GM12801 (cell line): ENCODE measurements around the gene LAMC1.

Source experiments
- TF ChIP-seq, protein P1 (sequence below): IDR thresholded peaks from one replicate; pipeline ENCODE4 v1.5.1; 2011; ENCODE audit warnings: control low read depth; ENCODE audit not compliant: insufficient read length; ENCODE audit errors: extremely low read depth

LAMC1 gene

DNA sequence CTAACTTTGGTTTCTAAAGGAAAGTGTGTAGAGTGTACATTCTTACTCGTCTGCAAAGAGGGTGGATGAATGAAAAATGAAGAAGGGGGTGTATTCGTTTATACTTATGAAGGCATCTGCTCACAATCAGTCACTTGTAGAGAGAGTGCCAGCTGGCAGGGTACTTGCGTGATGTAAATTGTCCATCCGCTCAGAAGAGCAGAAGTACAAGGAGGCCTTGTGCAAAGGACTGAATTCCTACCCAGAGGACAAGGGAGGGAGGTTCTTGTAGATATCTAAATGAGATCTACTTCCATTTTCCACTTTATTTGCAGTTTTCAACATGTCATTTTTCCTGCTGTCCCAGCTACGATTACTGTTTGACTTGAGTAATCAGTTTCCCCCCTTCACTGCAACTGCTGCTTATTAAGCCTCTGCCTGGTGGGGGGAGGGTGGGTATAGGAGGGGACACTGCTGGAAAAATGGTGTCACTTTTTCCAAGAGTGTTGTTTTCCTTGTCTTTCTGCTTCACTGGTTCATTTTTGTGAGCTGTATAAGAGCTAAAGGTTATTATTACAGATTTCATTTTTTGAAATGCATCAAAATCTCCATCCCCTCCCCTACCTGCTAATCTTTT, 67.3 kb downstream of the LAMC1 start:
- TF ChIP-seq, protein P1, sequence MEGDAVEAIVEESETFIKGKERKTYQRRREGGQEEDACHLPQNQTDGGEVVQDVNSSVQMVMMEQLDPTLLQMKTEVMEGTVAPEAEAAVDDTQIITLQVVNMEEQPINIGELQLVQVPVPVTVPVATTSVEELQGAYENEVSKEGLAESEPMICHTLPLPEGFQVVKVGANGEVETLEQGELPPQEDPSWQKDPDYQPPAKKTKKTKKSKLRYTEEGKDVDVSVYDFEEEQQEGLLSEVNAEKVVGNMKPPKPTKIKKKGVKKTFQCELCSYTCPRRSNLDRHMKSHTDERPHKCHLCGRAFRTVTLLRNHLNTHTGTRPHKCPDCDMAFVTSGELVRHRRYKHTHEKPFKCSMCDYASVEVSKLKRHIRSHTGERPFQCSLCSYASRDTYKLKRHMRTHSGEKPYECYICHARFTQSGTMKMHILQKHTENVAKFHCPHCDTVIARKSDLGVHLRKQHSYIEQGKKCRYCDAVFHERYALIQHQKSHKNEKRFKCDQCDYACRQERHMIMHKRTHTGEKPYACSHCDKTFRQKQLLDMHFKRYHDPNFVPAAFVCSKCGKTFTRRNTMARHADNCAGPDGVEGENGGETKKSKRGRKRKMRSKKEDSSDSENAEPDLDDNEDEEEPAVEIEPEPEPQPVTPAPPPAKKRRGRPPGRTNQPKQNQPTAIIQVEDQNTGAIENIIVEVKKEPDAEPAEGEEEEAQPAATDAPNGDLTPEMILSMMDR = no peak

DNA sequence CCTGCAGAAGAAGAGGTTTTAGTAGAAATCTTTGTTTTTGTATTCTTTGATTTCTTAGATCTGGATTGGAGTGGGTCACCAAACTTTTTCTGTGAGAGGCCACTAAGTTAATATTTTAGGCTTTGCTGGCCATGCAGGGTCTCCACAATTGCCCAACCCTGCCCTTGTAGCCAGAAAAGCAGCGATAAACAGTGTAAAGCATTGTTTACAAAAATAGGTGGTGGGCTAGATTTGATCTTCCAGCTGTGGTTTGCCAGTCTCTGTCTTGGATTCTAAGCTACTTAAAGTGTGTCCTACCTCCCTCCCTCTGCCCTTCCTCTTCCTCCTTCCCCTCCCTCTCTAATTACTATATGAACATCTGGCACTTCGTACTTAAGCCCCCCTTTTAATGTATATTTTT, 68.0 kb downstream of the LAMC1 start:
- TF ChIP-seq, protein P1 = no peak

DNA sequence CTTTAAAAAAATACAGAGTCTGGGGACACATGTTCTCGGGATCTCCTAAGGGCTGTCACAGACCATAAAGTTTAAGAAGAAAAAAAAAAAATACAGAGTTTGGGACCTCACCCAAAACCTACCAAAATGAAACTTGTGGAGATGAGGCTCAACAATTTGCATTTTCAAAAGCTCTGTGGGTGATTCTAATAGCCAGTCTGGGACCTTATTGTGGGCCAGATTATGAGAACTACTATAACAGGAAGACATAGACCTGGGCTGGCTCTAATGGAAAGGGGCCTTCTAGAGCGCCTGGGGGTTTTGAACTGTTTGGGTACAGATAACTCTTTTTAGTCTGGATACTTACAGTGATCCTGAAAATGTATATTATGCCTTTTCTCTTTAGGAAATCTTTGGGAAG, 69.1 kb downstream of the LAMC1 start:
- TF ChIP-seq, protein P1 = no peak

DNA sequence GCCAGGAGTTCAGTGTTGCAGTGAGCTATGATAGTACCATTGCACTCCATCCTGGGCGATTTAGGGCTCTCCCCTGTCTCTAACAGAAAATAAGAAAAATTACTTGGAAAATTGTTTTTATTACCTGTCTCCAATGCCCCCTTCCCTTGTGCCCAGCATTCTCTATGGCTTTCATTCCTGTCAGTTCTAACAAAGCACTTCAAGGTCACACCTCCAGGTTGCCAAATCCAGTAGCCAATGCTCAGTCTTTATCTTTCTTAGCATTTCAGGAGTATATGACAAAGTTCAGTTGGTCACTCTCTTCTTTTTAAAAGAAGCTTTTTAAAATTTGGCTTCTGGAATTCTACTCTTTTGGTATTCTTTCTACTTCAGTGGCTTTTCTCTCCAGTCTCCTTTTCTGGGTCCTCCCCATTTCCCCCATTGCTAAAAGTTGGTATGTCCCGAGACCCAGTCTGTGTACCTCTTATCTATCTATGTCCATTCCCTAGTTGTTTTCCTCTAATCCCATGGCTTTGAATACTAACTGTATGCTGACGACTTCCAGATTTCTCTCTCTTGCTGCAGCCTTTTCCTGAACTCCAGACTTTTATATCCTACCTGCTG, 69.9 kb downstream of the LAMC1 start:
- TF ChIP-seq, protein P1 = no peak

DNA sequence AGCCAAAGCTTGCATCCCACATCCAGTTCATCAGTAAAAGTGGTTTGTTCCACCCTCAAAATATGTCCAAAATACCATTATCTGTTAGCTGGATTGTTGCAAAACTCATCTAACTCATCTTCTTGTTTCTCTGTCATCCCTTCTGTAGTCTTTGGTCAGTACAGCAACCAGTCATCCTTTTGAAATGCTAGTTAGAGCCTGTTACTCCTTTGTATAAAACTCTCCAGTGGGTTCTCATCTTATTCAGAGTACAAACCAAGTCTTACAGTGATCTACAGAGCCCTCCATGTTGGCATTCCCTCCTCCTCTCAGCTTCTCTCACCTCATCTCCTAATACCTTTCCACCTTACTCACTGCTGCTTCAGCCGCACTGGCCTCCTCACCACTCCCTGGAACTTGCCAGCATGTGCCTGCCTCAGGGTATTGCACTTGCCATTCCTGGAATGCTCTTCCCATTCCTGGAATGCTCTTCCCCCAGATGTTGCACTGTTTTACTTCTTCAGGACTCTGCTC, 70.6 kb downstream of the LAMC1 start:
- TF ChIP-seq, protein P1 = no peak

DNA sequence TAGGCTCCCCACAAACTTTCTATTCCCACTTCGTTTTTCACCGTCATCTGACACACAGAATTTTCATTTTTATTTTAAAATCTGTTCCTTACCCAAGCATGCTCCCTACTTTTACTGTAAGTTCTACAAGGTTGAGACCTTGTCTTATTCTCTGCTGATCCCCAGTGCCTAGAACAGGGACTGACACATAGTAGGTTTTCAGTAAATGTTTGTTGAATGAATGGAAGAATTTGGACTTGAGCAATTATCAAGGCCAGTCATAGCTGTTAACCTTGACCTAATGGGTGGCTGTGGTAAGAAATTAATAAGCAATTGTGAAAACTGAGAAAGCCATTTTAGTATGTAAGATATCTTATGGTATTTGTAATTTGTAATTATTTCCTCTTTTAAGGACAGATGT, 71.1 kb downstream of the LAMC1 start:
- TF ChIP-seq, protein P1 = no peak

DNA sequence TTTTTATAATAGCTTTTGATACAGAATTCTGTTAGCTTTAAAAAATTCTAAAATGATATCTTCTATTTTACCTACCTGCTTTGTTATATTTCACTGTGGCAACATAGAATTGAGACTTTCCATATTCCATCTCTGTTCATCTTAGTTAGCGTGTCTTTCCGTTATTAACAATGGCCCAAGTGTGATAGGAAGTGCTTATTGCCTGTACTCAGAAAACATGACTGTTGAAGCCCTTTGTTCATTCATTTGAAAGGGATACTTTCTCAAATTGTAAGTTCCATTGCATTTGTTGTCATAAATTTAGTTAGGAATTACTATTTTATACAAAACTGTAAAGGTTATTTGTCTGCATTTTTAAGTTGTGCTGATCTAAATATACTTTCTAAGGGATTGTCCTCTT, 73.1 kb downstream of the LAMC1 start:
- TF ChIP-seq, protein P1 = no peak
